Gastroesophageal sphincter (tissue), 3 donors: ENCODE measurements around the gene BPIFB4.

ENCODE experiments used
- CTCF ChIP-seq, 4 experiments: fragments of 200-600 bp in 2 of 4; fragments of 450-650 bp in 2 of 4; sonication (generic) in 1 of 4; IDR thresholded peaks; one replicate each; pipeline ENCODE4 v1.5.1; 2017 to 2019; ENCODE audit warnings: antibody characterized with exemption in 4 of 4, mild to moderate bottlenecking in 2 of 4, moderate library complexity in 2 of 4
- POLR2A ChIP-seq, 2 donors: fragments of 450-650 bp; IDR thresholded peaks; one replicate each; pipeline ENCODE4 v1.6.1; 2017; ENCODE audit warnings: antibody characterized with exemption in 2 of 2, mild to moderate bottlenecking in 2 of 2, moderate library complexity in 1 of 2
- POLR2AphosphoS5 ChIP-seq: sonication (generic); formaldehyde crosslinking; IDR thresholded peaks from one replicate; pipeline ENCODE4 v1.6.1; 2017; ENCODE audit warnings: antibody characterized with exemption

GRCh38 chr20:33158637-33159385 is 79.4 kb downstream of the BPIFB4 start:
- no peak for TF ChIP-seq POLR2AphosphoS5
- no peak for TF ChIP-seq CTCF (IDR thresholded peaks at IDR 0.05)
- no peak for TF ChIP-seq POLR2A (IDR thresholded peaks at IDR 0.05)
